HEK293T (cell line): ENCODE results near the gene DUSP14.

ENCODE experiments used
- ELF4 ChIP-seq: fragments of 450-650 bp; IDR thresholded peaks from 2 replicates; pipeline ENCODE4 v1.6.1; 2017; ENCODE audit warnings: antibody characterized with exemption
- FOXA1 ChIP-seq: fragments of 450-650 bp; IDR thresholded peaks from 2 replicates; pipeline ENCODE4 v1.6.1; 2016; ENCODE audit warnings: mild to moderate bottlenecking
- FOXK2 ChIP-seq: fragments of 450-650 bp; IDR thresholded peaks from 2 replicates; pipeline ENCODE4 v1.6.1; 2016; ENCODE audit warnings: mild to moderate bottlenecking
- FOXM1 ChIP-seq: fragments of 450-650 bp; IDR thresholded peaks from 2 replicates; pipeline ENCODE4 v1.6.1; 2017; ENCODE audit warnings: mild to moderate bottlenecking, borderline replicate concordance
- HDGF ChIP-seq: fragments of 450-650 bp; IDR thresholded peaks from 2 replicates; pipeline ENCODE4 v1.6.1; 2017; ENCODE audit warnings: antibody characterized with exemption, borderline replicate concordance
- NFRKB ChIP-seq: fragments of 450-650 bp; IDR thresholded peaks from 2 replicates; pipeline ENCODE4 v1.6.1; 2016; ENCODE audit warnings: mild to moderate bottlenecking, moderate library complexity
- PKNOX1 ChIP-seq: fragments of 450-650 bp; IDR thresholded peaks from 2 replicates; pipeline ENCODE4 v1.6.1; 2016
- SP1 ChIP-seq: fragments of 450-650 bp; IDR thresholded peaks from 2 replicates; pipeline ENCODE4 v1.6.1; 2017
- SUZ12 ChIP-seq: fragments of 450-650 bp; IDR thresholded peaks from 2 replicates; pipeline ENCODE4 v1.6.1; 2016; ENCODE audit warnings: mild to moderate bottlenecking

GRCh38 chr17:37488607-37489196 is 989 bp upstream of the DUSP14 start:
- no peak for TF ChIP-seq SUZ12
- no peak for TF ChIP-seq NFRKB
- no peak for TF ChIP-seq FOXK2
- no peak for TF ChIP-seq FOXM1
- no peak for TF ChIP-seq FOXA1
- TF ChIP-seq SP1, result no peak
- TF ChIP-seq HDGF, result no peak
- no peak for TF ChIP-seq ELF4
- TF ChIP-seq PKNOX1, result no peak
